IMR-90 (cell line): ENCODE data around the gene CC2D1A. TPM values are rescaled to one million over a fixed set of nuclear protein-coding genes. Genes with fewer than 3 reads are reported as not detected.
A peak's percentile ranks its signal among the peaks of the same experiment; 100 is the strongest.

Source experiments
- ATAC-seq: fragments of 200-7000 bp; cut with Tn5 transposase; 2 replicates; pipeline ENCODE4 v1.9.1; 2020; ENCODE audit warnings: low read depth, mild to moderate bottlenecking, moderate library complexity
- BruUV-seq: library from RNA; stranded (reverse); fragments of 400-500 nt; replicated peaks from 2 replicates; lab custom pipeline; 2021; lab: Mats Ljungman, UMichigan
- CTCF ChIA-PET: fragments of 300-600 bp; formaldehyde crosslinking; extraction: SDS; loops from one replicate; lab custom pipeline; 2021; ENCODE audit warnings: antibody characterized with exemption; lab: Yijun Ruan, JAX
- POLR2A ChIA-PET: fragments of 300-600 bp; sonication (Branson Sonifier 250); formaldehyde crosslinking; loops from one replicate; lab custom pipeline; 2022; ENCODE audit warnings: antibody characterized with exemption; ENCODE audit not compliant: unreplicated experiment; lab: Charles Lee
- DNase-seq: peaks from one replicate; pipeline ENCODE4 v3.0.0; 2013
- H2AFZ ChIP-seq: replicated peaks from 2 replicates; pipeline ENCODE3; 2013; ENCODE audit warnings: low read length, mild to moderate bottlenecking; ENCODE audit not compliant: poor library complexity
- H2AK5ac ChIP-seq: 2 replicates; pipeline ENCODE4 v1.6.1; 2013; ENCODE audit warnings: low read depth, low read length, inconsistent platforms
- H2AK9ac ChIP-seq: replicated peaks from 2 replicates; pipeline ENCODE3; 2013; ENCODE audit warnings: mild to moderate bottlenecking, low read depth, low read length, moderate library complexity; ENCODE audit not compliant: poor library complexity
- H2BK120ac ChIP-seq: 2 replicates; pipeline ENCODE4 v1.6.1; 2013; ENCODE audit warnings: low read depth, low read length, inconsistent platforms
- H2BK15ac ChIP-seq: 3 replicates; pipeline ENCODE4 v1.6.1; 2013; ENCODE audit warnings: low read depth, low read length, inconsistent platforms
- H2BK20ac ChIP-seq: 2 replicates; pipeline ENCODE4 v1.6.1; 2013; ENCODE audit warnings: low read depth, mild to moderate bottlenecking, inconsistent platforms, low read length, moderate library complexity
- H2BK5ac ChIP-seq: 2 replicates; pipeline ENCODE4 v1.6.1; 2013; ENCODE audit warnings: mild to moderate bottlenecking, low read depth, low read length, inconsistent platforms; ENCODE audit not compliant: poor library complexity, severe bottlenecking
- H3K14ac ChIP-seq: replicated peaks from 2 replicates; pipeline ENCODE4 v1.6.1; 2013; ENCODE audit warnings: low read depth, low read length, inconsistent platforms
- H3K18ac ChIP-seq: 2 replicates; pipeline ENCODE4 v1.6.1; 2013; ENCODE audit warnings: low read depth, low read length, control low read depth
- H3K23ac ChIP-seq: 2 replicates; pipeline ENCODE4 v1.6.1; 2013; ENCODE audit warnings: low read depth, low read length, inconsistent platforms
- H3K27ac ChIP-seq: 2 replicates; pipeline ENCODE4 v1.5.1; 2013; ENCODE audit warnings: mild to moderate bottlenecking, control low read depth, low read length; ENCODE audit not compliant: insufficient read depth
- H3K27me3 ChIP-seq: 2 replicates; pipeline ENCODE4 v1.6.1; 2013; ENCODE audit warnings: low read length; ENCODE audit not compliant: control insufficient read depth, insufficient read depth
- H3K36me3 ChIP-seq: 2 replicates; pipeline ENCODE4 v1.6.1; 2013; ENCODE audit warnings: low read length, mixed read lengths; ENCODE audit not compliant: control insufficient read depth, insufficient read depth
- H3K4ac ChIP-seq: 2 replicates; pipeline ENCODE4 v1.6.1; 2013; ENCODE audit warnings: low read depth, low read length, inconsistent platforms
- H3K4me1 ChIP-seq: 2 replicates; pipeline ENCODE4 v1.6.1; 2013; ENCODE audit warnings: low read length, mixed read lengths; ENCODE audit not compliant: control insufficient read depth, insufficient read depth
- H3K4me2 ChIP-seq: 2 replicates; pipeline ENCODE4 v1.6.1; 2013; ENCODE audit warnings: low read depth, mild to moderate bottlenecking, control low read depth, low read length, moderate library complexity
- H3K4me3 ChIP-seq: 2 replicates; pipeline ENCODE4 v1.5.1; 2013; ENCODE audit warnings: low read depth, mild to moderate bottlenecking, control low read depth, low read length, moderate library complexity; ENCODE audit not compliant: insufficient read depth
- H3K56ac ChIP-seq: 2 replicates; pipeline ENCODE4 v1.6.1; 2013; ENCODE audit warnings: low read length, inconsistent platforms; ENCODE audit not compliant: insufficient read depth; ENCODE audit errors: extremely low read depth
- H3K79me1 ChIP-seq, 2 experiments: 2 replicates each; pipeline ENCODE4 v1.6.1; 2013; ENCODE audit warnings: low read length in 2 of 2, inconsistent platforms in 1 of 2, low read depth in 1 of 2
- H3K9ac ChIP-seq: 2 replicates; pipeline ENCODE4 v1.6.1; 2013; ENCODE audit warnings: low read depth, low read length, control low read depth
- H3K9me1 ChIP-seq: 2 replicates; pipeline ENCODE4 v1.6.1; 2013; ENCODE audit warnings: low read length, inconsistent platforms; ENCODE audit not compliant: insufficient read depth
- H3K9me3 ChIP-seq: 2 replicates; pipeline ENCODE4 v1.6.1; 2013; ENCODE audit warnings: low read length; ENCODE audit not compliant: control insufficient read depth, insufficient read depth
- H4K20me1 ChIP-seq: 2 replicates; pipeline ENCODE4 v1.6.1; 2013; ENCODE audit warnings: low read length, inconsistent platforms; ENCODE audit not compliant: insufficient read depth
- H4K5ac ChIP-seq: 2 replicates; pipeline ENCODE4 v1.6.1; 2013; ENCODE audit warnings: mild to moderate bottlenecking, low read depth, low read length, control low read depth
- H4K8ac ChIP-seq, 2 experiments: 2 replicates each; pipeline ENCODE4 v1.6.1; 2013; ENCODE audit warnings: low read depth in 2 of 2, low read length in 2 of 2, control low read depth in 1 of 2, inconsistent platforms in 1 of 2
- H4K91ac ChIP-seq: 2 replicates; pipeline ENCODE4 v1.6.1; 2013; ENCODE audit warnings: low read depth, low read length, inconsistent platforms; ENCODE audit not compliant: insufficient read depth
- ELK1 ChIP-seq: fragments of 150-350 bp; IDR thresholded peaks from 2 replicates; pipeline ENCODE4 v1.6.1; 2016; ENCODE audit warnings: low read depth, mild to moderate bottlenecking, low read length, moderate library complexity, borderline replicate concordance
- FOS ChIP-seq: fragments of 150-350 bp; IDR thresholded peaks from 2 replicates; pipeline ENCODE4 v1.6.1; 2016; ENCODE audit warnings: low read depth, low read length
- NFE2L2 ChIP-seq: fragments of 150-350 bp; IDR thresholded peaks from 2 replicates; pipeline ENCODE4 v1.6.1; 2016; ENCODE audit warnings: low read depth, mild to moderate bottlenecking, low read length
- POLR2A ChIP-seq: IDR thresholded peaks from 2 replicates; pipeline ENCODE4 v1.6.1; 2012; ENCODE audit warnings: mild to moderate bottlenecking, low read depth, low read length
- RAD21 ChIP-seq: IDR thresholded peaks from 2 replicates; pipeline ENCODE4 v1.6.1; 2012; ENCODE audit warnings: low read length, improper control_type of control experiment
- WGBS, 2 experiments: methylation state at CpG; one replicate each; pipeline versions ENCODE4 v1.1.5 to v1.1.7; 2013; ENCODE audit warnings: missing lambda C conversion rate in 2 of 2; ENCODE audit not compliant: insufficient read length in 1 of 2; ENCODE audit errors: extremely low coverage in 2 of 2; 5-methylcytosine and 5-hydroxymethylcytosine counted together
- dilution Hi-C: fragments of 300-500 bp; cut with HindIII; formaldehyde crosslinking; loops from one replicate; pipeline ENCODE4 v1.14.3; 2018; ENCODE audit warnings: low sequenced_read_pairs; ENCODE audit not compliant: unreplicated experiment
- in situ Hi-C: fragments of 300-500 bp; cut with MboI; formaldehyde crosslinking; loops from 3 replicates; pipeline ENCODE4 v1.14.3; 2019; ENCODE audit warnings: low sequenced_read_pairs, inconsistent platforms, mixed read lengths
- intact Hi-C: fragments of 100-400 bp; cut with micrococcal nuclease; formaldehyde crosslinking; loops from 2 replicates; pipeline ENCODE4 v1.10.0; 2022
- polyA plus RNA-seq, 3 experiments: library from polyadenylated mRNA; depleted of rRNA; stranded (reverse); fragments of >200 nt; gene quantifications; 2 replicates each; pipeline ENCODE4 v1.2.3, GENCODE V29; 2012; ENCODE audit warnings: low replicate concordance in 1 of 3
- total RNA-seq: library from RNA; depleted of rRNA; stranded (reverse); fragments of >200 nt; gene quantifications from 2 replicates; pipeline ENCODE4 v1.2.3, GENCODE V29; 2012

The CC2D1A gene
- total and polyA plus RNA-seq, 2 of the 4 experiments (the other 2 are of a cell fraction) = 4.1 to 14.7 TPM

GRCh38 chr19:13856497-13856896, 49.5 kb upstream of the CC2D1A start:
- Histone ChIP-seq H2AK5ac (peak overlapping the region; percentile 91), H3K27ac (no peak overlapping the region), H2AK9ac (no peak overlapping the region), H3K9ac (no peak overlapping the region), H3K4me2 (no peak overlapping the region), H4K91ac (peak overlapping the region; percentile 62), H2BK5ac (no peak overlapping the region), H3K9me1 (peaks cover 12% of the 10 kb centered on the region), H4K5ac (peak overlapping the region; percentile 90; the same call in 1 of the 2 replicates), H2BK120ac (peak overlapping the region; percentile 73), H2AFZ (peak overlapping the region; percentile 40), H3K4me1 (peaks cover 12% of the 10 kb centered on the region), H3K23ac (no peak overlapping the region; the same call in 1 of the 2 replicates), H3K9me3 (no peaks in the 10 kb centered on the region), H4K8ac (0 out of 4 replicates have a peak overlapping the region, but pooled peaks of 1 of the 2 experiments have one; percentile 79), H3K56ac (no peak overlapping the region), H4K20me1 (no peaks in the 10 kb centered on the region), H3K4ac (peak overlapping the region; percentile 77), H3K4me3 (no peak overlapping the region), H3K18ac (peak overlapping the region; percentile 64; the same call in 1 of the 2 replicates), H3K27me3 (no peaks in the 10 kb centered on the region), H3K36me3 (no peaks in the 10 kb centered on the region), H2BK15ac (peak overlapping the region; percentile 97; the same call in 2 of the 3 replicates), H3K14ac (no peak overlapping the region; the same call in 1 of the 2 replicates), H2BK20ac (peak overlapping the region; percentile 90), H3K79me1 (peaks cover 9 to 45% of the 10 kb centered on the region in 2 experiments; a peak in 2 of 4 replicates)
- DNase-seq (no peak), ATAC-seq (no peak)
- ChIA-PET POLR2A (no interaction called here), CTCF (no interaction called here)
- in situ Hi-C loops = loop anchor here (25.0 kb wide), 1 partner anchor 569 kb away; no protein-coding TSS in a partner anchor
- TF ChIP-seq FOS (no peak), RAD21 (no peak), ELK1 (no peak), NFE2L2 (no peak), POLR2A (no peak)
- no TSS peak for BruUV-seq
- dilution Hi-C loops = no loop called here
- intact Hi-C loops = no loop called here
- 60% methylated on average over 1 of the region's 2 CpGs; no CpG with 5 or more reads in 1 of the 2 experiments for whole genome bisulfite sequencing, 2 experiments
